ENCODE data around the gene SAA1. TPM values are rescaled to one million over a fixed set of nuclear protein-coding genes. Genes with fewer than 3 reads are reported as not detected.
A peak's percentile ranks its signal among the peaks of the same experiment; 100 is the strongest.
"Not testable (repeated sequence)": the region's sequence is repeated elsewhere in the genome, so short reads cannot be mapped to it uniquely, and the experiment has no call there.

Gene SAA1
- total and polyA plus RNA-seq, 7 donors: 7.3 to 100 (median 29.1) TPM

GRCh38 chr11:18264035-18264434, 2.0 kb upstream of the SAA1 start:
- no peak for TF ChIP-seq CTCF (IDR thresholded peaks at IDR 0.05)
- H3K4me1 ChIP-seq: no peaks in the 10 kb centered on the region
- H3K4me3 ChIP-seq: no peak overlapping the region
- intact Hi-C loops (cut with DNase I): loop anchor here in 1 of 2 donors (10.0 kb wide), 1 partner anchor 719 kb away; the partner anchor contains the start of genes OTOG and USH1C
- DNase-seq: no peak
- no peak for ATAC-seq
- WGBS, 3 donors: 65 to 73% (median 65%) methylated on average over 4 of the region's 4 CpGs
- H3K27ac ChIP-seq: no peak overlapping the region
- H3K27me3 ChIP-seq (ENCODE audit: insufficient read depth in 3 of 3, low read length in 2 of 3): peaks cover 0 to 5% (median 0%) of the 10 kb centered on the region in 3 donors
- no peaks in the 10 kb centered on the region for H3K9me3 ChIP-seq
- no peaks in the 10 kb centered on the region for H3K36me3 ChIP-seq (ENCODE audit: insufficient read depth in 1 of 2, low read depth in 1 of 2)

- DNase-seq: no peak
- TF ChIP-seq CTCF (IDR thresholded peaks at IDR 0.05): no peak
- no peak overlapping the region for H3K4me3 ChIP-seq
- no peaks in the 10 kb centered on the region for H3K9me3 ChIP-seq
- H3K27ac ChIP-seq: no peak overlapping the region
- no peak for ATAC-seq
- H3K27me3 ChIP-seq (ENCODE audit: insufficient read depth in 3 of 3, low read length in 2 of 3): peaks cover 0 to 5% (median 0%) of the 10 kb centered on the region in 3 donors
- no peaks in the 10 kb centered on the region for H3K4me1 ChIP-seq
- intact Hi-C loops (cut with DNase I): loop anchor here in 1 of 2 donors (10.0 kb wide), 1 partner anchor 720 kb away; the partner anchor contains the start of genes OTOG and USH1C
- no peaks in the 10 kb centered on the region for H3K36me3 ChIP-seq (ENCODE audit: insufficient read depth in 1 of 2, low read depth in 1 of 2)
- 44 to 69% (median 67%) methylated on average over 1 of the region's 1 CpG for WGBS, 3 donors
These were observed 1.1 kb upstream of the SAA1 start for GRCh38 chr11:18264677-18265555.

DNA sequence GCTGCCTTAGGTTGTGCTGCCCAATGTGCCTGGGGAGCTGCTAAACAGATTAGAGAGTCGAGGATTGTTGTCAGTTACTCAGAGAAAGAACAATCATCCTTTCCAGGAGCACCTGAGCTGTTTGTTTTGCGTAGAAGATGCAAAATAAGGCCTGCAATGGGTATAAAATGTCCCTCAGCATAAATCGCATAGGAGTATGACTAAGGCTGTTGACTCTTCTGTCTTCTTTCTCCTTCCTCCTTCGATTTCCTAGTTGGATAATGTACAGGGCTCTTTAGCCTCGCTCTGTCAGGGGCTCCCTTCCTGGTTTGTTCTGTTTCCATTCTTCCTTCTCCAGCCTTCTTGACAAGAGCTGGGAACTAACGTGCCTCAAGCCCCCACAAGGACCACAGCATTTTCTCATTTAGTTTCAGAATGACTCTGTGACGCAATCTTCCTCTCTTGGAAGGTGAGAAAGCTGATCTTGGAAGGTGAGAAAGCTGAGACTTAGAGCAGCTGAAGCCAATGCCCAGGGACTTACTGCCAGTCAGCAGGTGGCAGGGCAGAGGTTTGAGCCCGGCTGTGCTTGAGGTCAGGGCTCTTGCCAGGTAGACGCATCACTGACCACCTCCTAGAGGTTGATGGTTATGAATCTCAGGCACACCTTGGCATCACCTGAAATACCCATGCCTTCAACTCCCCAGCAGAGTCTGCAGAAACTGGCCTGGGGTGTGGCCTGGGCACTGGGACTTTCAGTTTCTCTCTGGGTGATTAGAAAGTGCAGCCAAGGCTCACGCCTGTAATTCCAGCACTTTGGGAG, 1.5 kb downstream of the SAA1 start:
- peak in 1 of 4 donors; percentile 38 for ATAC-seq
- intact Hi-C loops (cut with DNase I): loop anchor here in 1 of 2 donors (10.0 kb wide), 1 partner anchor 723 kb away; the partner anchor contains the start of genes OTOG and USH1C
- H3K4me3 ChIP-seq; H3K27ac ChIP-seq; DNase-seq; H3K9me3 ChIP-seq; H3K27me3 ChIP-seq (ENCODE audit: insufficient read depth in 3 of 3, low read length in 2 of 3); H3K36me3 ChIP-seq (ENCODE audit: insufficient read depth in 1 of 2, low read depth in 1 of 2); H3K4me1 ChIP-seq: not testable (repeated sequence)
- WGBS, 3 donors: 67 to 84% (median 69%) methylated on average over 3 to 6 of the region's 10 CpGs

GRCh38 chr11:18269252-18269651, 3.2 kb downstream of the SAA1 start:
- H3K27me3 ChIP-seq (ENCODE audit: insufficient read depth in 3 of 3, low read length in 2 of 3); H3K27ac ChIP-seq; H3K4me3 ChIP-seq; H3K9me3 ChIP-seq; H3K36me3 ChIP-seq (ENCODE audit: insufficient read depth in 1 of 2, low read depth in 1 of 2); DNase-seq; ATAC-seq; H3K4me1 ChIP-seq: not testable (repeated sequence)
- intact Hi-C loops (cut with DNase I): loop anchor here in 1 of 2 donors (10.0 kb wide), 1 partner anchor 724 kb away; the partner anchor contains the start of genes OTOG and USH1C
- 63 to 64% methylated on average over 2 to 3 of the region's 5 CpGs; no CpG with 5 or more reads in 1 of the 3 donors for WGBS, 3 donors

DNA sequence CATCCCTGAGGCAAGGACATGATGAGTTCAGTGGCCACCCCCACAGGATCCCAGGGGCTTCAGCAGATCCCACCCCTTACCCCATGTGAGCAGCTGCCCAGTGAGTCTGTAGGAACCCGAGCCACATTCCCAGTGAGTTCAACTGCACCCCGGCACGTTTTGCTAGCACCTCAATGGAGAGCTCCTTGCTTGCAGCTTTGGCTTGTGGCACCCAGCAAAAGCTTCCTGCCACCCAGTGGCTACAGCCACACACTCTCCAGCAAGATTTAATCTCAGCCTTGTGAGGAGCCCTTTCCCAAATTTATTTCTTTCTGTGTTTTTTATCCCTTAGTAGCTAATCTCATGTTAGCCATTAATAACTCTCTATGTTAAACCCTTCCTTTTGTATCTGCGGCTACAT, 4.0 kb downstream of the SAA1 start:
- intact Hi-C loops (cut with DNase I): no loop called here
- DNase-seq (no peak), ATAC-seq (no peak)
- H3K27ac ChIP-seq: no peak overlapping the region
- no peaks in the 10 kb centered on the region for H3K4me1 ChIP-seq
- 59 to 64% (median 64%) methylated on average over 4 of the region's 4 CpGs for WGBS, 3 donors
- H3K36me3 ChIP-seq (ENCODE audit: insufficient read depth in 1 of 2, low read depth in 1 of 2): no peaks in the 10 kb centered on the region
- no peak for TF ChIP-seq CTCF (IDR thresholded peaks at IDR 0.05)
- no peaks in the 10 kb centered on the region for H3K27me3 ChIP-seq (ENCODE audit: insufficient read depth in 3 of 3, low read length in 2 of 3)
- H3K9me3 ChIP-seq: no peaks in the 10 kb centered on the region
- no peak overlapping the region for H3K4me3 ChIP-seq

Measured in psoas muscle (tissue), 8 donors.